ENCODE data around the gene RRP1. TPM values are rescaled to one million over a fixed set of nuclear protein-coding genes. Genes with fewer than 3 reads are reported as not detected.

RRP1 gene
- total and polyA plus RNA-seq, 5 donors from 2014 or later, result 12.1 to 24.1 (median 14.8) TPM

- Mint-ChIP-seq H3K27ac (no peak overlapping the region), H3K27me3 (no peaks in the 10 kb centered on the region)
- peaks cover 10% of the 10 kb centered on the region for H3K4me1 ChIP-seq (ENCODE audit: control insufficient read depth, insufficient read depth, low read length, poor library complexity, severe bottlenecking)
Measured at GRCh38 chr21:43809346-43809799, 20.0 kb downstream of the RRP1 start.

GRCh38 chr21:43809853-43810504 lies 20.6 kb downstream of the RRP1 start:
- no peak overlapping the region for H3K27ac ChIP-seq (ENCODE audit: insufficient read depth, low read length, poor library complexity, severe bottlenecking)
- Mint-ChIP-seq H3K4me3 (no peak overlapping the region), H3K36me3 (peaks cover 4% of the 10 kb centered on the region), H3K4me1 (peaks cover 0 to 9% (median 4%) of the 10 kb centered on the region in 4 donors), H3K27me3 (no peaks in the 10 kb centered on the region), H3K9me3 (no peaks in the 10 kb centered on the region), H3K27ac (no peak overlapping the region)
- no peaks in the 10 kb centered on the region for H3K36me3 ChIP-seq (ENCODE audit: control insufficient read depth, insufficient read depth, low read length)
- H3K9me3 ChIP-seq (ENCODE audit: control insufficient read depth in 2 of 2, low read length in 2 of 2), result no peaks in the 10 kb centered on the region
- no peak overlapping the region for H3K4me3 ChIP-seq (ENCODE audit: low read depth, low read length)
- ATAC-seq (ENCODE audit: low read depth in 2 of 2) (no peak), DNase-seq (no peak)
- H3K27me3 ChIP-seq (ENCODE audit: control insufficient read depth, insufficient read depth, low read length), result no peaks in the 10 kb centered on the region
- H3K4me1 ChIP-seq (ENCODE audit: control insufficient read depth, insufficient read depth, low read length, poor library complexity, severe bottlenecking), result peaks cover 10% of the 10 kb centered on the region

More at GRCh38 chr21:43809346-43809799, 20.0 kb downstream of the RRP1 start:
- H3K4me3 Mint-ChIP-seq, result no peak overlapping the region
- H3K9me3 Mint-ChIP-seq, result no peaks in the 10 kb centered on the region
- Histone ChIP-seq H3K27ac (ENCODE audit: insufficient read depth, low read length, poor library complexity, severe bottlenecking) (no peak overlapping the region), H3K27me3 (ENCODE audit: control insufficient read depth, insufficient read depth, low read length) (no peaks in the 10 kb centered on the region), H3K36me3 (ENCODE audit: control insufficient read depth, insufficient read depth, low read length) (no peaks in the 10 kb centered on the region), H3K9me3 (ENCODE audit: control insufficient read depth in 2 of 2, low read length in 2 of 2) (no peaks in the 10 kb centered on the region), H3K4me3 (ENCODE audit: low read depth, low read length) (no peak overlapping the region)
- DNase-seq (no peak), ATAC-seq (ENCODE audit: low read depth in 2 of 2) (no peak)
- H3K4me1 Mint-ChIP-seq, result peaks cover 0 to 6% (median 3%) of the 10 kb centered on the region in 4 donors
- H3K36me3 Mint-ChIP-seq, result peaks cover 4% of the 10 kb centered on the region

GRCh38 chr21:43810505-43811261 lies 21.3 kb downstream of the RRP1 start:
- Mint-ChIP-seq H3K4me1 (peaks cover 0 to 9% (median 4%) of the 10 kb centered on the region in 4 donors), H3K27me3 (no peaks in the 10 kb centered on the region), H3K36me3 (peaks cover 4% of the 10 kb centered on the region), H3K27ac (peak overlapping the region in 1 of 3 donors; percentile 31), H3K9me3 (no peaks in the 10 kb centered on the region), H3K4me3 (no peak overlapping the region)
- no peaks in the 10 kb centered on the region for H3K36me3 ChIP-seq (ENCODE audit: control insufficient read depth, insufficient read depth, low read length)
- H3K4me3 ChIP-seq (ENCODE audit: low read depth, low read length), result no peak overlapping the region
- DNase-seq, result peak; percentile 74 to 82 (median 81)
- no peak overlapping the region for H3K27ac ChIP-seq (ENCODE audit: insufficient read depth, low read length, poor library complexity, severe bottlenecking)
- H3K27me3 ChIP-seq (ENCODE audit: control insufficient read depth, insufficient read depth, low read length), result no peaks in the 10 kb centered on the region
- peaks cover 10% of the 10 kb centered on the region for H3K4me1 ChIP-seq (ENCODE audit: control insufficient read depth, insufficient read depth, low read length, poor library complexity, severe bottlenecking)
- peak; percentile 80 to 82 for ATAC-seq (ENCODE audit: low read depth in 2 of 2)
- no peaks in the 10 kb centered on the region for H3K9me3 ChIP-seq (ENCODE audit: control insufficient read depth in 2 of 2, low read length in 2 of 2)

- no peaks in the 10 kb centered on the region for H3K9me3 ChIP-seq (ENCODE audit: control insufficient read depth in 2 of 2, low read length in 2 of 2)
- H3K4me3 ChIP-seq (ENCODE audit: low read depth, low read length), result no peak overlapping the region
- H3K36me3 ChIP-seq (ENCODE audit: control insufficient read depth, insufficient read depth, low read length), result no peaks in the 10 kb centered on the region
- Mint-ChIP-seq H3K27me3 (no peaks in the 10 kb centered on the region), H3K4me3 (no peak overlapping the region), H3K4me1 (peaks cover 0 to 9% (median 4%) of the 10 kb centered on the region in 4 donors), H3K36me3 (no peaks in the 10 kb centered on the region), H3K27ac (no peak overlapping the region), H3K9me3 (no peaks in the 10 kb centered on the region)
- no peak for ATAC-seq (ENCODE audit: low read depth in 2 of 2)
- H3K27ac ChIP-seq (ENCODE audit: insufficient read depth, low read length, poor library complexity, severe bottlenecking), result no peak overlapping the region
- H3K4me1 ChIP-seq (ENCODE audit: control insufficient read depth, insufficient read depth, low read length, poor library complexity, severe bottlenecking), result peaks cover 10% of the 10 kb centered on the region
- no peak for DNase-seq
- H3K27me3 ChIP-seq (ENCODE audit: control insufficient read depth, insufficient read depth, low read length), result no peaks in the 10 kb centered on the region
Measured at GRCh38 chr21:43811262-43812105, 22.1 kb downstream of the RRP1 start.

- Histone ChIP-seq H3K4me3 (ENCODE audit: low read depth, low read length) (no peak overlapping the region), H3K27ac (ENCODE audit: insufficient read depth, low read length, poor library complexity, severe bottlenecking) (no peak overlapping the region), H3K27me3 (ENCODE audit: control insufficient read depth, insufficient read depth, low read length) (no peaks in the 10 kb centered on the region), H3K4me1 (ENCODE audit: control insufficient read depth, insufficient read depth, low read length, poor library complexity, severe bottlenecking) (peaks cover 10% of the 10 kb centered on the region), H3K9me3 (ENCODE audit: control insufficient read depth in 2 of 2, low read length in 2 of 2) (no peaks in the 10 kb centered on the region), H3K36me3 (ENCODE audit: control insufficient read depth, insufficient read depth, low read length) (no peaks in the 10 kb centered on the region)
- Mint-ChIP-seq H3K9me3 (no peaks in the 10 kb centered on the region), H3K4me3 (no peak overlapping the region), H3K4me1 (peaks cover 0 to 9% (median 4%) of the 10 kb centered on the region in 4 donors), H3K27ac (peak overlapping the region in 1 of 3 donors; percentile 65), H3K27me3 (no peaks in the 10 kb centered on the region), H3K36me3 (no peaks in the 10 kb centered on the region)
- DNase-seq, result no peak
- no peak for ATAC-seq (ENCODE audit: low read depth in 2 of 2)
Measured at GRCh38 chr21:43812139-43812821, 22.9 kb downstream of the RRP1 start.

GRCh38 chr21:43812957-43813655 lies 23.7 kb downstream of the RRP1 start:
- no peaks in the 10 kb centered on the region for H3K27me3 Mint-ChIP-seq
- no peak overlapping the region for H3K27ac ChIP-seq (ENCODE audit: insufficient read depth, low read length, poor library complexity, severe bottlenecking)
- H3K27ac Mint-ChIP-seq, result no peak overlapping the region
- H3K27me3 ChIP-seq (ENCODE audit: control insufficient read depth, insufficient read depth, low read length), result no peaks in the 10 kb centered on the region
- H3K36me3 ChIP-seq (ENCODE audit: control insufficient read depth, insufficient read depth, low read length), result no peaks in the 10 kb centered on the region
- H3K4me1 ChIP-seq (ENCODE audit: control insufficient read depth, insufficient read depth, low read length, poor library complexity, severe bottlenecking), result peaks cover 10% of the 10 kb centered on the region
- H3K4me3 ChIP-seq (ENCODE audit: low read depth, low read length), result no peak overlapping the region
- no peaks in the 10 kb centered on the region for H3K9me3 Mint-ChIP-seq
- ATAC-seq (ENCODE audit: low read depth in 2 of 2) (no peak), DNase-seq (no peak)
- no peak overlapping the region for H3K4me3 Mint-ChIP-seq
- H3K36me3 Mint-ChIP-seq, result no peaks in the 10 kb centered on the region
- peaks cover 0 to 9% (median 4%) of the 10 kb centered on the region in 4 donors for H3K4me1 Mint-ChIP-seq
- no peaks in the 10 kb centered on the region for H3K9me3 ChIP-seq (ENCODE audit: control insufficient read depth in 2 of 2, low read length in 2 of 2)

- peaks cover 0 to 3% of the 10 kb centered on the region in 2 experiments for H3K9me3 ChIP-seq (ENCODE audit: control insufficient read depth in 2 of 2, low read length in 2 of 2)
- no peaks in the 10 kb centered on the region for H3K27me3 ChIP-seq (ENCODE audit: control insufficient read depth, insufficient read depth, low read length)
- no peak overlapping the region for H3K27ac Mint-ChIP-seq
- H3K36me3 ChIP-seq (ENCODE audit: control insufficient read depth, insufficient read depth, low read length), result no peaks in the 10 kb centered on the region
- H3K27me3 Mint-ChIP-seq, result no peaks in the 10 kb centered on the region
- H3K4me3 Mint-ChIP-seq, result no peak overlapping the region
- peaks cover 0 to under 1% (median 0%) of the 10 kb centered on the region in 7 donors for H3K9me3 Mint-ChIP-seq
- H3K4me1 Mint-ChIP-seq, result peaks cover 0 to 9% (median 4%) of the 10 kb centered on the region in 4 donors
- H3K4me1 ChIP-seq (ENCODE audit: control insufficient read depth, insufficient read depth, low read length, poor library complexity, severe bottlenecking), result peaks cover 10% of the 10 kb centered on the region
- no peak overlapping the region for H3K4me3 ChIP-seq (ENCODE audit: low read depth, low read length)
- peaks cover 3% of the 10 kb centered on the region for H3K36me3 Mint-ChIP-seq
- DNase-seq (no peak), ATAC-seq (ENCODE audit: low read depth in 2 of 2) (no peak)
- no peak overlapping the region for H3K27ac ChIP-seq (ENCODE audit: insufficient read depth, low read length, poor library complexity, severe bottlenecking)
Measured at GRCh38 chr21:43813656-43813980, 24.2 kb downstream of the RRP1 start.

Data from CD4-positive, CD25-positive, alpha-beta regulatory T cell (primary cell).